Stimulated activated CD4-positive, alpha-beta T cell treated with anti-CD3 and anti-CD28 coated beads, TNF-alpha, amount 100 ng/mL, for 4 hours (primary cell): ENCODE measurements around the gene PTGR3.

Experiments used
- DNase-seq, 3 experiments: peaks; one replicate each; pipeline ENCODE4 v3.0.0-alpha.2; 2020; ENCODE audit warnings: low read depth in 3 of 3

Gene PTGR3

GRCh38 chr18:75214766-75215510 lies 6.0 kb upstream of the PTGR3 start:
- no peak for DNase-seq

- no peak for DNase-seq
Observed at GRCh38 chr18:75214332-75214690, 5.4 kb upstream of the PTGR3 start.

DNA sequence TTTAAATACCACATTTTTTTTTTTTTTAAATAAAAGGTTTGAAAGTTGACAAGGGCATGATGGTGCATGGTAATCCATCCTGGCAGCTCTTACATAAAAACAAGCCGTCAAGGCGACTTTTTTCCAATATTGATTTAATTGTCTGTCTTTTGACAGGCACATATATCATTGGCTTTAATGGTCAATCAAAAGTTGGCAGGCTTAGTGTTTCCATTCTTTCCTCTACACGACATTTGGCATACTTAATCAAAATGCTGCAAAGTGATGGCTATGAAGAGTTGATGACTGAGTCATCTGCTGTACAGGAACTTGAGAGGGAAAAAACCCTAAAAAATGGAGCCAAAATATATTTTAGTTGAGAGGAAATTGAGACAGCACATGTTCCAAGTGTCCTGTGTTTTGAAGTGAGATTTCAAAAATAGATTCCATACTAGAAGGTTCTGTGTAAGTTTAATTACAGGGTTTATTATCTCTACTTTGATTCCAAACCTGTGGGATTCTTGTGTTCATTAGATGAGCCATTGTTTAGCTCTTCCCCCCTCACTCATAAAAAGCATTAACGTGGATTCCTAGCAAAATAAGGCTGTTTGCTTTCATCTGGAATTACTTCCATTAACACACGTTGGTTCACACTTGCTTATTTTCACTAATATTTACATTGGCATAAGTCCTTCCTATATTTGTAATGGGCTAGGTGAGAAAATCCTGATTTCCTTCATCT lies 4.8 kb upstream of the PTGR3 start:
- DNase-seq = no peak

DNA sequence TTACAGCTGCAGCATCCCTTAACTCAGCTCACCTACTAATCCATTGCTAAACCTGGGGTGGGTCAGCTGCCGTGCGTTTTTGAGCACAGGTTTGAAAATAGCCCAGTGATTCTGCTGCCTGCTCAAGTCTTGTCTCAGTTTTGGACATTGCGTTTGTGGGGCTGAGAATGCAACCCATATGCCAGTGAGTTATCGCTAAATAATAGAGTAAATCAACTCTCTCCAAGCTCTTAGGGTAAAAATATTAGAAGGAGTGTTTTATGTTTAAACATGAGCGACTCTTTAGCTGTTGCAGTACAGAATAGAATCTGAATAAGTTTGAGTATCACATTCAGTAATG lies 3.8 kb upstream of the PTGR3 start:
- no peak for DNase-seq

DNA sequence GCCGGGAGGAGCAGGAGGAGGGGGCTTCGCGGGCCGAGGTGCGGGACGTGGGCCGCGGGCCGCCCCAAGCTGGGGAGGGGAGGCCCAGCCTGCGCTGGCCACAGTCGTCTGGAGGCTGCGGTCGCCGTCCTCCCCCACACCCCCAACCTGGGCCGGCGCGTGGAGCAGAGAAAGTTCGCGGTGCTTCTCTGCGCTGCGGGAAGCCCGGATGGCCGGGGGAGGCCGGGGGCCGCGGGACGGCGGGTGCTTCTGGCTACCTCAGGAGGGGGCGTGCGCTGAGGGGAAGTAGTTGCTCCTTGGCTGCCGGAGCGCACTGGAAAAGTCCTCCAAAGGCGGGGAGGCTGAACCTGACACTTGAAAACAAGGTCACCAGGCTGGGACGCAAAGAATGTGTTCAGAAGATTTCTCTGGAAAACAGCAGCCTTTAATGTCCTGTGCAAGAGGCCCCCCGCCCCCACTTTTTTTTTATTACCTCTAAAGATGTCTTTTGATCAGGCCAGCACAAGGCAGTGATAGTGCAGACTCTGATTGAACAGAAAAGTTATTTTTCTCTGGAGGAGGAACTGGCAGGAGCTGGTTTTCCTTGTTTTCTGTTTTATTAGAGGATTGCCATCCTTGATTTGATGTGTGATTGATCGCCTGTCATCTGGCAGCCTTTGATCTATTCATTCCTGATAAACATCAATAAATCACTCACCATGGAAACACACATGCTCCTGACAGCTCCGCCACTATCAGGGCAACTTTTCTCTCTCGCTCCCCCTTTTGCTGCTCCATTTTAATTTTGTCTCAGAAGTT lies 3.2 kb upstream of the PTGR3 start:
- peak in 1 of 3 experiments; percentile 28 for DNase-seq

DNA sequence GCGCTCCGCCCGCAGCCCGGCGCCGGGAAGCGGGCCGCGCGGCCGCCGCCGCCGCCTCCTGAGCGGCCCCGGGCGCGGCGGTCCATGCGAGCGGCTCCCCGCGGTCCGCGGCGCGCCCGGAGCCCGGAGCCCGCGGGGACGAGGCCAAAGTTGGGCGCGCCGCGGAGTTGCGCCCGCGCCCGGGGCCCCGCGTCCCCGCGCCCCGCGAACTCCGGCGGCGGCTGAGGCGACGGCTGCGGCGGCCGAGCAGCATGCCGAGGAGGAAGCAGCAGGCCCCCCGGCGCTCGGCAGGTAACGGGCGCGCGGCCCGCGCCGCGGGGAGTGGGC lies 2.6 kb upstream of the PTGR3 start:
- DNase-seq = no peak

DNA sequence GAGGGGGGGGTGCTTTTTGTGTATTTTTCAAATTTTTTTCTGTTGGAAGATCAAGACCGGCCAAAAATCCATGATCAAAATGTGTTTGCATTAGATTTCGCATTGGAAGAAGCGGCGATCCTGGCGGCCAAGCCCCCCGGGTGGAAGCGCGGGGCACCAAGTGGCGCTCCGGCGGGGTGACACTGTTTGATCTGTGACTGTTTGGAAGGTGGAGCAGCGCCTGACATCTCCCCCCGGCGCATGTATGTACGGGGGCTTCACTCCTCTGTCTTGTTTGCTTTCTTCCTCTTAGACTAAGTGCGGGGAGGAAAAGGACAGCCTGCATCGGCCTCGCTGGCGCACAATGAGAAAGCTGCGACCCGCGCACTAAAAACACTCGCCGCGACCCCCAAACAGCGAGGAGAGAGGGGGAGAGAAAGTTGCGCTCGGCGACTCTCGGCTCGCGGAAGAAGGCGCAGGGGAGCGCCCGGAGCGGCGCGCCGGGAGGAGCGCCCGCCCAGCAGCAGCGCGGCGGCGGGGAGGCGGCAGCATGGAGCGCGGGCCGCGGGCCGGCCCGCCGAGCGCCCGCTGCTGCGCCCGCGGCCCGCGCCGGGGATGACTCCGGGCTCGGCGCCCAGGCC lies 2.2 kb upstream of the PTGR3 start:
- DNase-seq = no peak

DNA sequence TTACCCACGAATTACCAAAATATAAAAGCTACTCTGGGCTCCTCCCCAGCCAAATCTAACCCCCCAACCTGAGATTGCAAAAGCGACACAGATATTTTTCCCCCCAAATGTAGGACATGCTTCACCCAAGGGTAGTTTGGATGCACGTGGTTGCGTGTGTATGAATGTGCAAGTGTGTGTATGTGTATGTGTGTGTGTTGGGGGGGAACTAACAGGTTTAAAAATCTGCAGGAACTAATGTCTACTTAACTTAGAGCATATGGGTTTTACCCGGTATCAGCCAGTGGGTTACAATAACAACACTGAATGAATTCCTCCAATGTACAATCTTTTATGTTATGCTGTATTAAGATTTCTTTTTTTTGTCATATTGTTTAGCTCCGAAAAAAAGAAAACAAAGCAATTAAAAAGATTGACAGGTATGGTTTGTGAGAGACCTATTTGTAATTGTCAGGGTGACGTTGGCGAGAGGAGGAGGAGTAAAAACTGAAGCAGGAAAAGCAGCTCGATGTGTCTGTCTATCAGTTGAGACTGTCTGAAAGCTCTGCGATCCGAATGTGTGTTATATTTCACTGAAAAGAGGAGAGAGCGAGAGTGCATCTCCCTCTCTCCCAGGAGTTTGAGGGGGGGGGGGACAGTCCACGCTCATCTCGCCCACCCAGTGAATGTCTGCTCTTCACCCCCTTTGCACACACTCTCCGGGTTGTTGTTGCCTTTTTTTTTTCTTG lies 1.5 kb upstream of the PTGR3 start, which contains the start of gene TSHZ1:
Gene TSHZ1 (plus strand): TSS at position 524 of the 728 bp plus-strand sequence. CDS start 1,080 bp downstream, outside the sequence.
- DNase-seq = peak in 1 of 3 experiments; percentile 26

DNA sequence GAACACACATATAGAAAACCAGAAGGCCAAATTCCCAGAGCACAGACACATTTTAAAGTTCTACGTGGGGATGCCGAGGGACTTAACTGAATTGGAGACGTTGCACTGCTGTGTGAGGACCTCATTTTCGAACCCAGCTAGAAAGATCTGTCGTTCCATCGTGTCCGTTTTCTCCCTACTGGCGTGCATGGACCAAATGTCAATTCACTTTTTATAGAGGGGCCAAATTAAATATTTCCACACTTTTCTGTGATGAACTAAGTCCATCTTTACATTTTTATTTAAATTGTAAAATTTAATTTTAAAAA lies 966 bp upstream of the PTGR3 start:
- no peak for DNase-seq

DNA sequence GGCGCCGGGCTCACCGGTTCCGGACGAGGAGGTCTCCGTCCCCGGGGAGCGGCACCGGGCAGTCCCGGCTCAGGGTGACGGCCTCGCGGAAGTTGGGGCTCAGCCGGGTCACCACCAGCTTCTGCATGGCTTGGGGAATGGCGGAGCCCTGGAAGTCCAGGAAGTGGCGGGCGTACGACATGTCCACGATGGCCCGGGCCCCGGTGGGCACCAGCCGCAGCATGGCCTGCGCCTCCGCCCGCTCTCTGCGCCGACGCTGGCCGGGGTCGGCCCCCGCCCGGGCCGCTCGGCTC lies 157 bp downstream of the PTGR3 start:
- no peak for DNase-seq

DNA sequence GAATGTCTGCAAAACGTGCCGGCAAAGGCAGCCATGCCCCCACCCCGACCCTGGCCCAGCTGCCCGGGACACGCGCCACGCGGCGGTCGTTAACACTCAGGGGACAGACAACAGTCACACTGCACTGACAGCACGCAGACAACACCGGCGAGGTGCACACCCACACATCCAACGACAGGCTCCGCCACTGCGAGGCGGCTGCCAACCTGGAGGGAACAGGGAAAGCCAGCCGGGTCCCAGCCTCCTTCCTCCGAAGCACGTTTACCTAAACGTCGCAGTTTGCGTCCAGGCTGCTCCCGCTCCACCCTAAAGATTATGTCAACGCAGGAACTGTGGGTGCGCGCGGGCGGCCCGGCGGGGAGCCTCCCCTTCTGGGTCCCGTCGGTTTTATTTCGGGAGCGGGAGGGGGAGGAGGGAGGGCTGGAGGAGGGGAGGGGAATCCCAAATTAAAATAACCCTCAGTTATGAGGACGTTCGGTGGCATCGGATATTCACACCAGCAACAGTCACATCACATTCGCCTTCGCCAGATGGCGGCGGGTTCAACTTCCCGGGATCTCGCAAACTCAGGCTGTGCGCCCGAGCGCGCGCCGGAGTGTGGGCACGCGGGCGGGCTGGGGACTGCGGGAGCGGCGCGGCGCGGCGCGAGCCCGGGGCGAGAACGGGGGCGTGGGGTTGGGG lies 644 bp downstream of the PTGR3 start:
- peak in 2 of 3 experiments; percentile 18 to 38 for DNase-seq

DNA sequence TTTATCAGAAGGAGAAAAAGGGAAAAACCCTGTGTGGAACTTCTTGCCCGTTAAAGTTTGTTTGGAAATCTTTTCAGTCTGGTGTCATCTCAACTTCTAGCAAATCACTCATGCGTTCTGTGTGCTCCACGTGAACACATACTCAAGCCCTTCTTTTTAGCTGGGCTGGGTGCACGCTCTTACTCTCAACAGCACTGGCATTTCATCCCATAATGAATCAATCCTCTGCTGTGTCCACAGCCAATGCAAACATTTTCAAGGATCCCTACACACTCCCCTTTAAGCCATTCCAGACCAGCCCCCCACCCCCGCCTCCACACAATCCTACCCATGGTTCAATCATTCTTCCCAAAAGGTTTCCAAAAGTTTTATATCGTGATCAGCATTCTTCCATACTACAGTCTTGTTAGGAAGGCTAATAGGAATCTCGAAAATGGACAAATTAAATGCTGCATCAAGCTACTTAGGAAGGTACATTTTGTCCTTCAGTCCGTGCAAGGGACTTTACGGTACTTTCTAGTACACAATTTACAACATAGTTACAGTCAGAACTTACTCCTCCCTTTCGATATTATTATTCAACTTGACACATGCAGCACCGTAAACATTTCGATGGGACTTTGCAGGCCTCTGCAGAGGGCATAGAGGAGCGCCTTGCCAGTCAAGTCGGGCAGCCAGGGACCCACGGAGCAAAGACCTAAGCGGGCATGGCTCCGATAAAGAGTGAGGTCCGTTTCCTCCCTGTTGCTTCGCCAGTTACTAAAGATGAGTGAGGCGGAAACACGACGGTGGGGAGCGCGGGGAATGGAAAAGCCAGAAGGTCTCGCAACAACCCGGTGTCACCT lies 1.4 kb downstream of the PTGR3 start:
- DNase-seq = no peak

DNA sequence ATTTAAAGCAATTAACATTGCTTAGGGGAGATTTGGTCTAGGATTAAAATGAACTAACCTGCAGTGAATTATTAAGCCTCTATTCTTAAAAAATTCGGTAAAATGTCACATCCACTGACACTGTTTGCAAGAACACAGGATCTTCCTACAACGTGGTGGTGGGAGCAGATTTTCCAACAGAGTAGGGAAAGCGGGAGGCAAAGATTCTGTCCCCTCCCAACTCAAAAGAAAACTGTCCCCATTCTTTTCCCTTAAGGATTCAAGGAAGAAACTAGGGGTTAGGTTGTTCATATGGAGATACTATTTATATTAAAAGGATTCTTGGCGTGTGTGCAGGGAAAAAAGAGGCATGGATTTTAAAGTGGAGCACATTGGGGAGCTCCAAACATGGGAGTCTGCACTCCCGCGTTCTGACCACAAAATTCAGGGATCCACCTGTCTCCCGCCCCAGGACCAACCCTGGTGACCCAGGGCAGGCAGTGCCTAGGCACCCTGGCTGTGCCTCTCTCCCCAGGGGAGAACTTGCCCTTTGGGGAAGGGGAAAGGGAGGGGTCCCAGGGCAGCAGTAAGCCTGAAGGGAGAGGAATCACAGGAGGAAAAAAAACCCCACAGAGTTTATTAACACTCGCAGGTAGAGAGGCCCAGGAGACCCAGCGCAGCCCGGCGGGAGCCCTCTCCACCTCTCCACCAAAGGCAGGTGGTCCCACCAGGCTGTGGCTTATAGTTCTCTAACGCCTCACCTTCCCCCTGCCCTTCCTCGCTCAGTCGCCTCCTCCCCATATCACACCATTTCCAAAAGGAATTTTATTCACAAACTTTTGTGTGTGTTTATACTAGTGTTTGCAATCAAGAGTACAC lies 2.3 kb downstream of the PTGR3 start:
- no peak for DNase-seq

DNA sequence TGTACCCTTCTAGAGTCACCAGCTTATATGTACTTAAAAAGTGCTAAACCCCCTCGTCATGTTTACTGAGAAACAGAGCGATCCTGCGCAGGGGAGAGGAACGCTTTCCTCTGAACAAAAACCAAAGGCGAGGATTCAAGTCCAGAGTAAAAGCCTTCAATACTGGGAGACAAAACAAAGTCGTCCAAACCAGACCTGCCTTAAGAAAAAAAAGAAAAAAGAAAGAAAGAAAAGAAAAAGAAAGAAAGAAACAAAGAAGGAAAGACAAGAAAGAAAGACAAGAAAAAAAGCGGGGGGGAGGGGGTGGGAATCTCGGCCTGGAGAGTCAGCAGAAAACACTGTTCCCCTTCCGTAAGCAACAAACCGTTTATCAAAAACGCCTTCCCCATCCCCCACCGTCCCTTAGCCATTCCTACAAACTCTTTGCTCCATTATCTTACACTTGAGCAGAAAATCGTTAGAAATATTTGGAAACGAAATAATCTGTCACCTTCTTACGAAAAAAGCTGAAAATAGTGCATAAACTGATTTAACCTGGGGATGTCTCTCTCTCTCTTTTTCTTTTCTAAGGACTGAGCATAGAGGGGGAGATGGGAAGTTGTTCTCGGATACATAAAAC lies 3.3 kb downstream of the PTGR3 start:
- DNase-seq = no peak

GRCh38 chr18:75204732-75205513 lies 4.0 kb downstream of the PTGR3 start:
- DNase-seq = no peak

DNA sequence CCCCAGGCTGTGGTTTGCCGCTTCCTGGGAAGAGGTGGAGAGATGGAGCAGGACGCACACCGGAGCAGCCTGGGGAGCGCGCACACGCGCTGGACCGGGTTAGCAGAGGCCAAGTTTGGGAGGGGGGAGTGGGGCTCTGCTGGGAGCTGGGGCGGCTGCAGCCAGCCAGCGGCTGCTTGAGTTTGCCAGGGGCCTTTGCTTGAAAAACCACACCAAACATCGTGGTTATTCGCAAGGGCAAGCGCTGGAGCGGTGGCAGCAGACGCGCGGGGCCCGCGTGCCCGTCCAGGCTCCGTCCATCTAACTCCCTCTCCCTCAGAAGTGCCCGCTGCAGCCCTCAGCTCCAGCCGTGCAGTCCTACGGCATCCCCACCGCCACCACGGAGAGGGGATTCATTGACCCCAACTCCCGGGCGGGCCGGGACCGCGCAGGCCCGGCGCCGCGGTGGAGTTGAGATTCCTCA lies 4.6 kb downstream of the PTGR3 start:
- DNase-seq = no peak

DNA sequence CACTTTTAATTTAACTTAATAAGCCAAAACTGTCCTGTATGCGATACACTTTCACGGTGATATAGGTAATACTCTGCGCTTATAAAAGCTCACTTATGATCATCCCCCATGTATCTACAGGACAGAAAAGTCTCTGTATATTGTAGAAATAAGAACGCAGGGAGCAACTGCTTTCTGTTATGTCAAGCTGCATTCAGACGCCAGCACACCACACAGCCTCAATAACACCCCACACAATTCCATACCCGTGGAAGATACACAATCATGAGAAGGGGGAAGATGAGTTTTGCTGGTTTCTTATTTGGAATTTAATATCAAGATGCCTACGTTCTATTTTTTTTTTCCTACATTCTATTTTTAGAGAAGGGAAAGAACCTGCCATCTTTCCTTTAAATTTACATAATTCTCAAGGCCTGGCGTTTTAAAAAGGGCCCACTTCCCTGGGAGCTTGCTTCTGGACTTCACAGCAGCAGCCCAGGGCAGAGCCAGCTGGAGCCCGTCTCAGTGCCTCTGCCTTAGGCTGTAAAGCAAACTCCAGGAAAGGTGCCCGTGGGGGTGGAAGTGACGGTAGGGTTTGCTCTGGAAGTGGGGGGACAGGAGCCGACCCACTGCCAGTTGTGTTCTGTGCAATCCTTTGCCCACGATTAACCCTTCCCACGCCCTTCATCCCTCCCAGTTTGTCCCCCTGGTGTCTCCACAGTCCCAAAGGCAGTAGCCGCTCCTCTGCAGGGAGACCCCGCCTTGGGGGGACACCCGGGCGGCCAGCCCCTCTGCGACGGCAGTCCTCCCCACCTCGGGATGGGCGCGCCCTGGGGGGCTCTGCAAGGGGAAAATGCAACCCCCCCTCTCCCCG lies 5.3 kb downstream of the PTGR3 start:
- no peak for DNase-seq
